ENCODE results near the gene ORAI1. TPM values are rescaled to one million over a fixed set of nuclear protein-coding genes. Genes with fewer than 3 reads are reported as not detected.

Gene ORAI1
- total and polyA plus RNA-seq, 12 donors: 1.9 to 16.1 (median 6.9) TPM

DNA sequence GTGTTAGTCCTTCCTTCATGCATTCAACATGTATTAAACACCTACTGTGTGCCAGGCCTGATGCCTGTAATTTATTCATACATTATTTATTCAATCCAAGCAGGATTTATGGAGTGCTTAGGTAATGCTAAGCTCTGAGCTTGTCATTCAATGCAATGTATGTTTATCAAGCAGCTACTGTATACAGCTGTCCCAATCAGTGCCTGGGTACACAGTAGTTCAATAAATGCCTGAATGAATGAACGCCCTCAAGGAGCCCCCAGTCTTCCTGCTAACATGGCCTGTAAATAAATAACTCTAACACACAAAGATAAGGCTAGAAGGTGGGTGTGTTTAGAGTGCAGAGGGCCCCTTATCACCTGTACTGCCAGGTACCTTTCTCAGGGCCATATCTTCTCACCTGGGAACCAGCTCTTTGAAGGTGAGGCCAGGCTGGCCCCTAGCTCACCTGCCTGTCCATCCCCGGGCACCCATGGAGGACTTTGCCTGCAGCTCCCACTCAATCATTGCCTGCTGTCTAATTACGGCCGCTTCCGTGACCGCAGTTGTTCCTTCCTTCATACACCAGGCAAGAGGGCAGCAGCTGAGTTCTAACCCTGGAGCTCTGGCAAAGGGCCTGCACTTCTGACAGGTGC is 25.5 kb upstream of the ORAI1 start:
- no peaks in the 10 kb centered on the region for H3K4me1 ChIP-seq (replicated peaks in 1 of 2)
- no peak overlapping the region for H3K4me3 ChIP-seq
- no peaks in the 10 kb centered on the region for H3K9me3 ChIP-seq (replicated peaks in 1 of 3)
- H3K27ac ChIP-seq: no peak overlapping the region
- no peaks in the 10 kb centered on the region for H3K27me3 ChIP-seq
- DNase-seq: no peak
- WGBS, 4 donors: 83 to 95% (median 83%) methylated on average over 6 of the region's 6 CpGs; no CpG with 5 or more reads in 1 of the 4 donors
- intact Hi-C loops (cut with DNase I): no loop called here
- TF ChIP-seq, protein P1, sequence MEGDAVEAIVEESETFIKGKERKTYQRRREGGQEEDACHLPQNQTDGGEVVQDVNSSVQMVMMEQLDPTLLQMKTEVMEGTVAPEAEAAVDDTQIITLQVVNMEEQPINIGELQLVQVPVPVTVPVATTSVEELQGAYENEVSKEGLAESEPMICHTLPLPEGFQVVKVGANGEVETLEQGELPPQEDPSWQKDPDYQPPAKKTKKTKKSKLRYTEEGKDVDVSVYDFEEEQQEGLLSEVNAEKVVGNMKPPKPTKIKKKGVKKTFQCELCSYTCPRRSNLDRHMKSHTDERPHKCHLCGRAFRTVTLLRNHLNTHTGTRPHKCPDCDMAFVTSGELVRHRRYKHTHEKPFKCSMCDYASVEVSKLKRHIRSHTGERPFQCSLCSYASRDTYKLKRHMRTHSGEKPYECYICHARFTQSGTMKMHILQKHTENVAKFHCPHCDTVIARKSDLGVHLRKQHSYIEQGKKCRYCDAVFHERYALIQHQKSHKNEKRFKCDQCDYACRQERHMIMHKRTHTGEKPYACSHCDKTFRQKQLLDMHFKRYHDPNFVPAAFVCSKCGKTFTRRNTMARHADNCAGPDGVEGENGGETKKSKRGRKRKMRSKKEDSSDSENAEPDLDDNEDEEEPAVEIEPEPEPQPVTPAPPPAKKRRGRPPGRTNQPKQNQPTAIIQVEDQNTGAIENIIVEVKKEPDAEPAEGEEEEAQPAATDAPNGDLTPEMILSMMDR (IDR thresholded peaks at IDR 0.05): no peak
- TF ChIP-seq POLR2A (IDR thresholded peaks at IDR 0.05): no peak
- H3K36me3 ChIP-seq (replicated peaks in 1 of 2): no peaks in the 10 kb centered on the region

DNA sequence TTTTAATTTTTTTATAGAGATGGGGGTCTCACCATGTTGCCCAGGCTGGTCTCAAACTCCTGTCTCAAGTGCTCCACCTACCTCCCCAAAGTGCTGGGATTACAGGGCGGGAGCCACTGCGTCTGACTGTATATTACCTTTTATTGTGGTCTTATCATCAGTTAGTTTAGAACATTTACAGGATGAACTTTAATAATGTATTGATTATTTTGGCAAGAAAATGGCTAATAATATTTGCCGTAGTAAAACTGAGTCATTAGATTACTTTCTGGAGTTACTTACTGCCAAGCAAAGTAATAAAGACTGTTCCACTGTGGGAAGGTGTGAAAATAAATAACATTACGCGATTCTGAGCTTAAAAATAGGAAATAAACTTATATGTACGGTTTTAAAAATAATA is 23.6 kb upstream of the ORAI1 start:
- Histone ChIP-seq H3K9me3 (replicated peaks in 1 of 3) (no peaks in the 10 kb centered on the region), H3K4me3 (no peak overlapping the region), H3K27ac (no peak overlapping the region), H3K36me3 (replicated peaks in 1 of 2) (no peaks in the 10 kb centered on the region), H3K4me1 (replicated peaks in 1 of 2) (no peaks in the 10 kb centered on the region), H3K27me3 (no peaks in the 10 kb centered on the region)
- 86 to 88% (median 86%) methylated on average over 6 of the region's 6 CpGs for WGBS, 4 donors
- TF ChIP-seq, protein P1 (IDR thresholded peaks at IDR 0.05): no peak
- no peak for TF ChIP-seq POLR2A (IDR thresholded peaks at IDR 0.05)
- intact Hi-C loops (cut with DNase I): no loop called here
- no peak for DNase-seq

DNA sequence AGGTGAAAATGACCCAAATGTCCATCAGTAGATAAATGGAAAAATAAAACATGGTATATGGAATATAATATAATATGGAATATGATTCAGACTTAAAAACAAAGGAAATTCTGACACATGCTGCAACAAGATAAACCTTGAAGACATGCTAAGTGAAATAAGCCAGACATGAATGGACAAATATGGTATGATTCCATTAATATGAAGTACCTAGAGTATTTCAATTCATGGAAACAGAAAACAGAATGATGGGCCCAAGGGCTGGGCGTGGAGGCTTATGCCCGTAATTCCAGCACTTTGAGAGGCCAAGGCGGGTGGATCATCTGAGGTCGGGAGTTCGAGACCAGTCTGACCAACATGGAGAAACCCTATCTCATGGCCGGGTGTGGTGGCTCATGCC is 22.7 kb upstream of the ORAI1 start:
- Histone ChIP-seq H3K4me3 (no peak overlapping the region), H3K27me3 (no peaks in the 10 kb centered on the region), H3K9me3 (replicated peaks in 1 of 3) (no peaks in the 10 kb centered on the region), H3K36me3 (replicated peaks in 1 of 2) (no peaks in the 10 kb centered on the region), H3K4me1 (replicated peaks in 1 of 2) (no peaks in the 10 kb centered on the region), H3K27ac (no peak overlapping the region)
- intact Hi-C loops (cut with DNase I): no loop called here
- no peak for DNase-seq
- WGBS, 4 donors: 91 to 97% (median 93%) methylated on average over 5 to 6 of the region's 6 CpGs
- TF ChIP-seq POLR2A (IDR thresholded peaks at IDR 0.05): no peak
- TF ChIP-seq, protein P1 (IDR thresholded peaks at IDR 0.05): no peak

DNA sequence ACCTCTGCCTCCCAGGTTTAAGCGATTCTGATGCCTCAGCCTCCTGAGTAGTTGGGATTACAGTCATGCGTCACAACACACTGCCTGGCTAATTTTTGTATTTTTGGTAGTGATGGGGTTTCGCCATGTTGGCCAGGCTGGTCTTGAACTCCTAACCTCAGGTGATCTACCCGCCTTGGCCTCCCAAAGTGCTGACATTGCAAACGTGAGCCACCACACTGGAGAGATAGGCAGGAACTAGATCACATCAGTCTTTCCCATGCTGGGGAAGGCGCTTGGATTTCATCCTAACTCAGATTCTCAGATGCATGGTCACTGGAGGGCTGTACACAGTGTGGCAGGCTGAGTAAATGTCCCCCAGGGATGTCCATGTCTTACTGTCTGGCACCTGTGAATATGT is 18.0 kb upstream of the ORAI1 start:
- Histone ChIP-seq H3K36me3 (replicated peaks in 1 of 2) (no peaks in the 10 kb centered on the region), H3K27me3 (no peaks in the 10 kb centered on the region), H3K9me3 (replicated peaks in 1 of 3) (no peaks in the 10 kb centered on the region), H3K4me3 (no peak overlapping the region), H3K4me1 (replicated peaks in 1 of 2) (no peaks in the 10 kb centered on the region), H3K27ac (no peak overlapping the region)
- no peak for DNase-seq
- no peak for TF ChIP-seq POLR2A (IDR thresholded peaks at IDR 0.05)
- TF ChIP-seq, protein P1 (IDR thresholded peaks at IDR 0.05): no peak
- 79 to 89% (median 87%) methylated on average over 5 to 6 of the region's 6 CpGs for WGBS, 4 donors
- intact Hi-C loops (cut with DNase I): no loop called here
